SIG-M5 treated with dmso at 0.1 percent for 504 hours (cell line): Measurements from ENCODE around the gene FOXP1.

Source experiments
- DNase-seq: peaks from one replicate; lab custom pipeline; 2025; ENCODE audit not compliant: unreplicated experiment; lab: John Stamatoyannopoulos, UW

Gene FOXP1

GRCh38 chr3:71095511-71096291, 487.8 kb downstream of the FOXP1 start:
- DNase-seq: peak; percentile 6

- DNase-seq: no peak
Measured at GRCh38 chr3:71094658-71095209, 488.8 kb downstream of the FOXP1 start.

GRCh38 chr3:71092665-71093064, 490.9 kb downstream of the FOXP1 start:
- no peak for DNase-seq

GRCh38 chr3:71090207-71090606, 493.3 kb downstream of the FOXP1 start:
- no peak for DNase-seq

GRCh38 chr3:71089271-71089847, 494.2 kb downstream of the FOXP1 start:
- no peak for DNase-seq

GRCh38 chr3:71088742-71089141, 494.8 kb downstream of the FOXP1 start:
- DNase-seq: no peak

- no peak for DNase-seq
Measured at GRCh38 chr3:71088019-71088708, 495.4 kb downstream of the FOXP1 start.

- DNase-seq: no peak
Measured at GRCh38 chr3:71087143-71088018, 496.1 kb downstream of the FOXP1 start.

GRCh38 chr3:71086777-71087142, 496.8 kb downstream of the FOXP1 start:
- no peak for DNase-seq

- DNase-seq: no peak
Measured at GRCh38 chr3:71083726-71084131, 499.8 kb downstream of the FOXP1 start.

- DNase-seq: no peak
Measured at GRCh38 chr3:71082833-71083232, 500.7 kb downstream of the FOXP1 start.

GRCh38 chr3:71080517-71081083, 502.9 kb downstream of the FOXP1 start:
- DNase-seq: no peak

- no peak for DNase-seq
Measured at GRCh38 chr3:71078723-71079525, 504.6 kb downstream of the FOXP1 start.

GRCh38 chr3:71078199-71078598, 505.3 kb downstream of the FOXP1 start:
- no peak for DNase-seq

GRCh38 chr3:71077070-71077469, 506.5 kb downstream of the FOXP1 start:
- DNase-seq: no peak

GRCh38 chr3:71076361-71077002, 507.0 kb downstream of the FOXP1 start:
- no peak for DNase-seq

- no peak for DNase-seq
Measured at GRCh38 chr3:71075494-71075893, 508.0 kb downstream of the FOXP1 start.

- DNase-seq: no peak
Measured at GRCh38 chr3:71074423-71074822, 509.1 kb downstream of the FOXP1 start.

- DNase-seq: no peak
Measured at GRCh38 chr3:71072986-71073385, 510.5 kb downstream of the FOXP1 start.
